ENCODE data around the gene DGCR2. TPM values are rescaled to one million over a fixed set of nuclear protein-coding genes. Genes with fewer than 3 reads are reported as not detected.

The DGCR2 gene
- total RNA-seq, 1 donor = 43.4 TPM

- Histone ChIP-seq H2AFZ (ENCODE audit: low read length) (no peak overlapping the region), H3K4me2 (ENCODE audit: insufficient read depth, low read length) (no peak overlapping the region), H3K36me3 (ENCODE audit: insufficient read depth, low read length) (peaks cover 17% of the 10 kb centered on the region), H3K27me3 (ENCODE audit: insufficient read depth, low read length) (no peaks in the 10 kb centered on the region), H3K9me3 (ENCODE audit: low read depth, low read length) (no peaks in the 10 kb centered on the region), H3K79me2 (ENCODE audit: insufficient read depth, low read length) (peaks cover 37% of the 10 kb centered on the region), H3K27ac (ENCODE audit: low read depth, low read length) (no peak overlapping the region), H4K20me1 (ENCODE audit: insufficient read depth, low read length) (peaks cover 53% of the 10 kb centered on the region), H3K4me3 (ENCODE audit: insufficient read depth, low read length) (no peak overlapping the region), H3K4me1 (ENCODE audit: insufficient read depth, low read length) (peaks cover 6% of the 10 kb centered on the region)
- TF ChIP-seq CTCF (IDR thresholded peaks at IDR 0.05; ENCODE audit: extremely low read depth, low read depth, low read length) = no peak
- no peak for DNase-seq (ENCODE audit: insufficient read length, low spot score, missing footprints)
These were observed 52.8 kb downstream of the DGCR2 start for GRCh38 chr22:19069451-19069850.

GRCh38 chr22:19068784-19069271 lies 53.4 kb downstream of the DGCR2 start:
- H3K9me3 ChIP-seq (ENCODE audit: low read depth, low read length) = no peaks in the 10 kb centered on the region
- H3K4me3 ChIP-seq (ENCODE audit: insufficient read depth, low read length) = no peak overlapping the region
- no peak for TF ChIP-seq CTCF (IDR thresholded peaks at IDR 0.05; ENCODE audit: extremely low read depth, low read depth, low read length)
- peaks cover 35% of the 10 kb centered on the region for H3K79me2 ChIP-seq (ENCODE audit: insufficient read depth, low read length)
- peaks cover 6% of the 10 kb centered on the region for H3K4me1 ChIP-seq (ENCODE audit: insufficient read depth, low read length)
- H4K20me1 ChIP-seq (ENCODE audit: insufficient read depth, low read length) = peaks cover 54% of the 10 kb centered on the region
- H2AFZ ChIP-seq (ENCODE audit: low read length) = no peak overlapping the region
- DNase-seq (ENCODE audit: insufficient read length, low spot score, missing footprints) = no peak
- H3K36me3 ChIP-seq (ENCODE audit: insufficient read depth, low read length) = peaks cover 23% of the 10 kb centered on the region
- no peak overlapping the region for H3K4me2 ChIP-seq (ENCODE audit: insufficient read depth, low read length)
- no peak overlapping the region for H3K27ac ChIP-seq (ENCODE audit: low read depth, low read length)
- no peaks in the 10 kb centered on the region for H3K27me3 ChIP-seq (ENCODE audit: insufficient read depth, low read length)

GRCh38 chr22:19067696-19068348 lies 54.4 kb downstream of the DGCR2 start:
- no peak for TF ChIP-seq CTCF (IDR thresholded peaks at IDR 0.05; ENCODE audit: extremely low read depth, low read depth, low read length)
- Histone ChIP-seq H3K27ac (ENCODE audit: low read depth, low read length) (no peak overlapping the region), H3K9me3 (ENCODE audit: low read depth, low read length) (no peaks in the 10 kb centered on the region), H4K20me1 (ENCODE audit: insufficient read depth, low read length) (peaks cover 52% of the 10 kb centered on the region), H3K27me3 (ENCODE audit: insufficient read depth, low read length) (no peaks in the 10 kb centered on the region), H3K4me2 (ENCODE audit: insufficient read depth, low read length) (no peak overlapping the region), H2AFZ (ENCODE audit: low read length) (no peak overlapping the region), H3K4me3 (ENCODE audit: insufficient read depth, low read length) (no peak overlapping the region), H3K4me1 (ENCODE audit: insufficient read depth, low read length) (peaks cover 6% of the 10 kb centered on the region), H3K79me2 (ENCODE audit: insufficient read depth, low read length) (peaks cover 28% of the 10 kb centered on the region), H3K36me3 (ENCODE audit: insufficient read depth, low read length) (peaks cover 26% of the 10 kb centered on the region)
- peak; percentile 83 for DNase-seq (ENCODE audit: insufficient read length, low spot score, missing footprints)

GRCh38 chr22:19066531-19067271 lies 55.5 kb downstream of the DGCR2 start:
- Histone ChIP-seq H2AFZ (ENCODE audit: low read length) (no peak overlapping the region), H4K20me1 (ENCODE audit: insufficient read depth, low read length) (peaks cover 52% of the 10 kb centered on the region), H3K79me2 (ENCODE audit: insufficient read depth, low read length) (peaks cover 21% of the 10 kb centered on the region), H3K4me3 (ENCODE audit: insufficient read depth, low read length) (no peak overlapping the region), H3K4me2 (ENCODE audit: insufficient read depth, low read length) (no peak overlapping the region), H3K27ac (ENCODE audit: low read depth, low read length) (no peak overlapping the region), H3K4me1 (ENCODE audit: insufficient read depth, low read length) (peaks cover 6% of the 10 kb centered on the region), H3K9me3 (ENCODE audit: low read depth, low read length) (no peaks in the 10 kb centered on the region), H3K27me3 (ENCODE audit: insufficient read depth, low read length) (no peaks in the 10 kb centered on the region), H3K36me3 (ENCODE audit: insufficient read depth, low read length) (peaks cover 26% of the 10 kb centered on the region)
- DNase-seq (ENCODE audit: insufficient read length, low spot score, missing footprints) = peak; percentile 98
- TF ChIP-seq CTCF (IDR thresholded peaks at IDR 0.05; ENCODE audit: extremely low read depth, low read depth, low read length) = no peak
